GM18526 (cell line): ENCODE measurements around the gene PRKCA.

Experiments
- POLR2A ChIP-seq: IDR thresholded peaks from 3 replicates; pipeline ENCODE4 v1.6.1; 2011; ENCODE audit not compliant: insufficient read length; ENCODE audit errors: extremely low read depth

PRKCA gene

DNA sequence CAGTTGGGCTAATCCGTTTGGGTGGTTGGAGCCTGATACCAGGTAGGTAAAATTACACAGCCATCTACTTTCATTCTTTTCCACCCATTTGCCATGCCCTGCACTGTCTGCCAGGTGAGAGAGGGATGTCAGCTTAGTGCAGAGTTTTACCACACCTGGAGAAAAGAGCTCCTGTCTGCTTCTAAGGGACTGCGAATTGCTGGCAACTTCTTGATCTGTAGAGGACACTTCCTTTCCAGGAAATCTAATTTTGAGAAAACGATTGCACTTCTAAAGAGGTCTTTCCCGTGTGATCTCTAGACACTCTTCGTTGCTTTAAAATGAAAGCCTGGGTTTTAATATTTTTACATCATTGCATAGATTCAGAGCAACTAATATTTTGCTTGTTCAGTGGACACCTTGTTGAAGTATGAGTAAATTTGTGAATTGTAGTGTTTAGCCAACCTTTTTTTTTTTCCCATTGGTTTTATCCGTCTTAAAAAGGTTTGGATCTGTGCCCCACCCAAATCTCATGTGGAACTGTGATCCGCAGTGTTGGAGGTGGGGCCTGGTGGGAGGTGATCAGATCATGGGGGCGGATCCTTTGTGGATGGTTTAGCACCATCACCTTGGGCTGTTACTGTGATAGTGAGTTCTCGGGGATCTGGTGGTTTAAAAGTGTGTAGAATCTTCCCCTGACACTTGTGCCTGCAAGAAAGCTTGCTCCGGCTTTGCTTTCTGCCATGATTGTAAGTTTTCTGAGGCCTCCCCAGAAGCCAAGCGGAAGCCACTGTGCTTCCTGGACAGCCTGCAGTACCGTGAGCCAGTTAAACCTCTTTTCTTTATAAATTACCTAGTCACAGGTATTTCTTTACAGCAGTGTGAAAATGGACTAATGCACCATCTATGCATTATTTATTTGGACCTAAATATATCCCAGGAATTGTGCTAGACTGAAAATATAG is 104.6 kb downstream of the PRKCA start:
- TF ChIP-seq POLR2A, result no peak

DNA sequence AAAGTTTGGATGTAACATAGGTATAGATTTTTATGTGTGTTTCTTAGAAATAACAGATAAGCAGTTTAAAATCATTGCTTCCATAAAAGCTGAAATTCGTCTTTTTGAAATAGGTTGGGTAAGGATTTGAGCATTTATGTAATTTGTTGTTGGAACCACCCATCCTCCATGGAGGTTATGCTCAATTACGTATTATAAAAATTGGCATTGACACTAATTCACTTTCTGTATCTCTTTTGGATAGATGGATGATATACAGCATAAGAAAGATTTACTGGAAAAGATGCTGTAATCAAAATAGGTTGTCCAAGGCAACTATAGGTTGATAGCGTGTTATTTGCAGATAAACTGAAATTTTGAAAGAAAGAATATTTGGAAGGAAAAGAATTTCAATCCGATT is 105.5 kb downstream of the PRKCA start:
- TF ChIP-seq POLR2A, result no peak

DNA sequence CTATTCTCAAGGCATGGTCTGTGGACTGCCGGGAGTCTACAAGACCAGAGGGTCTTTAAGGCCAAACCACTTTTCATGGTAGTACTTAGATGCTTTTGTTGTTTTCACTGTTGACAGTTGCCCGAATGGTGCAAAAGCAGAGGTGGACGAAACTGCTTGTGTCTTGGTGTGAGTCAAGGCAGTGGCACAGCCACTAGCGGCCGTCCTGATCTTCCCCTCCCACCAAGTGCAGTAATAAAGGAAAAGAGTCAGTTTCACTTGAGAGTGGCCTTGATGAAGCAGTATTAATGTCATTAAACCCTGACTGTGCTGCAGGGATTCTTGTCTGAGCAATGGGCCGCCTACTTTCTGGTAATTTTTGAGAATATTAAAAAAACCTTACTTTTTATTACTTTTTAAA is 109.1 kb downstream of the PRKCA start:
- no peak for TF ChIP-seq POLR2A

DNA sequence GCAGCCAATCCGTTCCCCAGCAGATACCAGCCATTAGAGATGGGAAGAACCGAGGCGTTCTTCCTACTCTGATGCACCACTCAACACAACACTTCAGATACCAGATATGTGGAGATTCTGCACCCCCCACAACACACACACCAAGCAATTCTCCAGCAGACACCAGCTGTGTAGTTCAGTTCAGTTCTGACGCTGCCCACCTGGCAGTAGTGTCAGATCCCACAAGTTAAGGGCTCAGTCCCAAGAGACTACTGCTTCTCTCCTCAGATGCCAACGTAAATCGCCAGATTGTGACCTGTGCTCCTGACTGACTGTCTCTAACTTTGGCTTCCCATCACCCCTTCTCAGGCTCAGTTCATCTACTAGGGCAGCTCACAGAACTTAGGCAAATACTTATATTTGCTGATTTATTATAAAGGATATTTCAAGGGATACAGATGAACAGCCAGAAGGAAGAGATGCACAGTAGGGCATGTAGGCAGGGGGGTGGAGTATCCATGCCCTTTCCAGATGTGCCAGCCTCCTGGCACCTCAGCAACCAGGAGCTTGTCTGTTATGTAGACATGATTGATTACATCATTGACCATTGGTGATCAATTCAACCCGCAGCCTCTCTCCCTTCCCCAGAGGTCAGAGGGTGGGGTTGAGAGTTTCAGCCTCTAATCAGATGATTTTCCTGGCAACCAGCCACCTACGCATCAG is 110.6 kb downstream of the PRKCA start:
- no peak for TF ChIP-seq POLR2A

DNA sequence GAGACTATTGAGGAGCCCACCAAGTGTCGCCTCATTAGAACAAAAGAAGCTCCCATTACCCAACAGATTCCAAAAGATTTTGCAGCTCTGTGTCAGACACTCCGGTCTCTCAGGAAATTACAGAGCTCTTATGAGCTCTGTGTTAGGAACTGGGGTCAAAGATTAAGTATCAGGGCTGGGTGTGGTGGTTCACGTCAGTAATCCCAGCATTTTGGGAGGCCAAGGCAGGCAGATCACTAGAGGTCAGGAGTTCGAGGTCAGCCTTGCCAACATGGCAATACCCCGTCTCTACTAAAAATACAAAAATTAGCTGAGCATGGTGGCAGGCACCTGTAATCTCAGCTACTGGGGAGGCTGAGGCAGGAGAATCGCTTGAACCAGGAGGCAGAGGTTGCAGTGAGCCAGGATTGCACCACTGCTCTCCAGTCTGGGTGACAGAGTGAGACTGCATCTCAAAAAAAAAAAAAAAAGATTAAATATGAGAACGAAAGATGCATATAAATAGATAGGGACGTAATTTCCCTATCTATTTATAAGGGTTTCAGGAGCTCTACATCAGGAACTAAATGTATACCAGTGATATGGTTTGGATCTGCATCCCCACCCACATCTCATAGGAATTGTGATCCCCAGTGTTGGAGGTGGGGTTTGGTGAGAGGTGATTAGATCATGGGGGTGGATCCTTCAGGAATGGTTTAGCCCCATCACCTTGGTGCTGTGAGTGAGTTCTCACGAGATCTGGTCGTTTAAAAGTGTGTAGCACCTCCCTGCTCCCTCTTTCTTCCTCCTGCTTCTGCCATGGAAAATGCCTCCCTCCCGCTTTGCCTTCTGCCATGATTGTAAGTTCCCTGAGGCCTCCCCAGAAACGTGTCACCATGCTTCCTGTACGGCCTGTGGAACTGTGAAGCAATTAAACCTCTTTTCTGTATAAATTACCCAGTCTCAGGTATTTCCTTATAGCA is 111.4 kb downstream of the PRKCA start:
- TF ChIP-seq POLR2A, result no peak

DNA sequence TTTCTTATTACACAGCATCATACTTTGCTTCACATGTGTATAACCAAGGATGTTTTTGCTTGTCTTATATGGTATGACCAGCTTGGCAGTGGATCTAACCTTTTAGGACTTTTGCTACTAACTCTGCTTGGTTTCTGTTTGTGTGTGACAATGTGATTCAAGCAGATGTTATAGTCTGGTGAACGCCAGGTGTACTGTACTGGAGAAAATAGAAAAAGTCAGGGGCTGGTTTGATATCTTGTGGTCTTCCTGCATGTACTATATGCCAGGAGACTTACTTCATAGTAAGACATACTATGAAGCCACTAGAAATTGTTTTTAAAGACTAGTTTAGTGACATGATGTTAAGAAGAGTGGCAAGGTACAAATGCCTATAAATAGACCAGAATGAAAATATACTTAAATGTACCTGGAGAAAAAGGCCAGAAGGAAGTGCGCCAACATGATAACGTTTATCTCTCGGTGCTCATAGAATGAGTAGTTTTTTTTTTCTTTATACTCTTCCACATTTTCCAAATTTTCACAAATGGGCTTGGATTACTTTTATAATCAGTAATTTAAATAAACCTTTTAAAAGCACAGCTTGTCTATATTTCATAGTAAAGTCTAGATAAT is 112.3 kb downstream of the PRKCA start:
- TF ChIP-seq POLR2A, result no peak

DNA sequence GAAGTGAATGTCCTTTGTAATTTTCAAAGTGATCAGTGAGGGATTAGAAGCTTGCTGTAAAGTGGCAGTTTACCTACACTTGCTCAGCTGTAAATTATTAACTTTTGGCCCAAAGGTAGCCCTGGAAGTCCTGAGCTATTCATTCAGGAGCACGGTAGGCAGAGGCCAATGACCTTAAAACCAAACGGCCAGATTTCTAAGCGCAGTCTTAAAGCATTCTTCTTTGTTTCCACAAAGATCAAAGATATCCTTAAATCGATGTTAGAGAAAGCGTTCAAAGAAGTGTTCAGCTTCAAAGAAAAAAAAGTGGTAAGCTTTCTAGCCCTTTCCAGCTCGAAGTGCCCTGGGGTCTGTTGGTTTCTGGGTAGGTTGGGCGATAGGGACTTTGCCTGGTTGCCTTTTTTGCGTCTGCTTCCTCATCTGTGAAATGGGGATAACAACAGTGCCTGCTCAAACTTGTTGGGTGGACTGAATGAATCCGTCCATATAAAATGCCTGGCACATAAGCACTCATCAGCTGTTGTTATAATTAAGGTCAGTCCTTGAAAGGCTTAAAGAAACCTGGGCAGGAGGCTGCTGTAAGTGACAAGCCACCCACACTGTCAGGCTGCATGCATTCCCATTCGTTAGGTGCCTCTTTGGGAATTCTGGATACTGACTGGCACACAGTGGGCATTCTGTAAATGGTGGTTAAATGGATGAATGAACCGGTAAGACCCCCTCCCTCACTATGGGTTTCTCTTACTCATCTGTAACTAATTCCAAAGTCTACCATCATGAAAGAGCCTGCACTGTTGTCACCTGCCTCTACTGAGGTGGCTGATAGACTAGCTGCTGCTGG is 113.2 kb downstream of the PRKCA start:
- no peak for TF ChIP-seq POLR2A

DNA sequence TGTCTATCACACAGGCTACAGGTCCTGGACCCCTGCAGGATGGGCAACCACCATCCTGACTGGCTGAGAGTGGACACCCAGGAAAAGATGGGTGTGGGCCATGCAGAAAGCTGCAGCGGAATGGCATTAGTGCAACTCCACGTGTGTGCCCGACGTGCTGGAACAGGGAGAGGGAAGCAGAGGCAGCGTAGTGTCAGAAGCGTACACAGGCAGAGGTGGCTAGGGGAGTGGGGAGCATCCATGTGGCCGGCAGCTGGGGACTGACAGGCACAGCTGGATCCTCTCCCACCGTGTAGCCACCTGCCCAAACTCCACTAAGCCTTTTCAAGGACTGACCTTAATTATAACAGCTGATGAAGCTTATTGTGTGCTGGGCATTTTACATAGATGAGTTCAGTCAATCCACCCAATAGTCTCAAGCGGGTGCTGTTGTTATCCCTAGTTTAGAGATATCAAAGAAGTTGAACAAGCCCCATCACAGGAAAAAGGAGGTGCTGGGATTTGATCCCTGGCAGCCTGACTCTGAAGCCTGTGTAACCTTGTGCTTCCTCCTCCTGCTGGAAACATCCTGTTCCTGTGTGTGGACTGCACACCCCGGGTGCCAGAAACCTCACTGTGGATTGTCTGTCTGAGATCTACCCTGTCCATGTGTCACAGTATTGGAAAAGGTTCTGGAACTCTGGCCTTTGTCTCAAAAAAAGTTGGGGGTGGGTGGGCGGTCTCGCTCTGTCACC is 114.0 kb downstream of the PRKCA start:
- no peak for TF ChIP-seq POLR2A

DNA sequence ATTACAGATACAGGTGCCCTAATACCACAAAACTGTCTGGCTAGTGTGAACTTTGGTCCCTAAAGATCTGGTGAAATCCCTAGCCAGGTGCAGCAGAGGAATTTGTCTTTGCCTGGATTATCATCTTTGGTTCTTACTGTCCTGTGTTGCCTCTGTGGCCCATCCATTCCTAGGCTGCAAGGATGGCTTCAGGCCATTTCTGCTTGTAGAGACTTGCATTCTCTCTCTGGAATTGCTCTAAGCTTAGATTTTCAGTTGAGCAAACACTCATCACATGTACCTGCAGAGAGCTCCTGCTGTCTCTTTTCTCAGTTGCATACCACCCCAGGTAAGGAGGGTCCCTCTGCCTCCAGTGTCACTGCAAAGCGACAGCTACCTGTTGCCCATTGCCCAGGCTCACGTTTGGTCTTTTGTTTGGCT is 114.9 kb downstream of the PRKCA start:
- no peak for TF ChIP-seq POLR2A

DNA sequence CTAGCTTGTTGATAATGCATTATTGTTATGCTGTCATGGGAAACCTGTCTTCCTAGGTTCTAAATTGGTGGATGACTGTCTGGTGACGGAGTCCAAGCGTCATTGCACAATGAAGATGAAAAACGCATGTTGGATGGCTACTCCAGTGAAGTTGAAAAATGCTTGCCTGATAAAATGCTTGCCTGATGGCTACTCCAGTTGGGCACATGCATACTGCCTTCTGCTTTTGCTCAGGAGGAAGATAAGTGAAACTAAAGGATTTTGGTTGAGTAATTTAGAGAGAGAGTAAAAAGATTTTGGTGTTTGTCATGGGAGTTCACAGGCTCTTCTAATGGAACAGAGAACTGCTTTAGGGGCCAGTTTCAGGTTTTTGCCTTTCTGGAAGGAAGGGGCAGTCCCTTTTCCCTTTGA is 118.6 kb downstream of the PRKCA start:
- TF ChIP-seq POLR2A, result no peak

DNA sequence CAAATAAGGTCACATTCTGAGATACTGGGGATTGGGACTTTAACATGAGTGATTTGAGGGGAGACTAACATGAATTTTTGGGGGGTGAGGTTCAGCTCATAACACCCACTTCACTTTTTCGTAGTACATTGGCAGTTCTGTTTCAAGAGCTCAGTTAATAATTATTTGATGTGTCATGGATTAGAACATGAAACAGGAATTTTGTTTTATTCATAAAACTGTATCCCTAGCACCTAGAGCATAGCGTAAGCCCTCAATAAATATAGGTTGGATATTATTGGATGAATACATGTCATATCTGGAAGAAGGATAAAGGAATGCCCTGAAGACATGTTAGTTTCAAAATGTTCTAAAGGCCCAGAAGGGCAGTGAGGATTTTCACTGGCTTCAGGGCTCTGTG is 119.8 kb downstream of the PRKCA start:
- no peak for TF ChIP-seq POLR2A

DNA sequence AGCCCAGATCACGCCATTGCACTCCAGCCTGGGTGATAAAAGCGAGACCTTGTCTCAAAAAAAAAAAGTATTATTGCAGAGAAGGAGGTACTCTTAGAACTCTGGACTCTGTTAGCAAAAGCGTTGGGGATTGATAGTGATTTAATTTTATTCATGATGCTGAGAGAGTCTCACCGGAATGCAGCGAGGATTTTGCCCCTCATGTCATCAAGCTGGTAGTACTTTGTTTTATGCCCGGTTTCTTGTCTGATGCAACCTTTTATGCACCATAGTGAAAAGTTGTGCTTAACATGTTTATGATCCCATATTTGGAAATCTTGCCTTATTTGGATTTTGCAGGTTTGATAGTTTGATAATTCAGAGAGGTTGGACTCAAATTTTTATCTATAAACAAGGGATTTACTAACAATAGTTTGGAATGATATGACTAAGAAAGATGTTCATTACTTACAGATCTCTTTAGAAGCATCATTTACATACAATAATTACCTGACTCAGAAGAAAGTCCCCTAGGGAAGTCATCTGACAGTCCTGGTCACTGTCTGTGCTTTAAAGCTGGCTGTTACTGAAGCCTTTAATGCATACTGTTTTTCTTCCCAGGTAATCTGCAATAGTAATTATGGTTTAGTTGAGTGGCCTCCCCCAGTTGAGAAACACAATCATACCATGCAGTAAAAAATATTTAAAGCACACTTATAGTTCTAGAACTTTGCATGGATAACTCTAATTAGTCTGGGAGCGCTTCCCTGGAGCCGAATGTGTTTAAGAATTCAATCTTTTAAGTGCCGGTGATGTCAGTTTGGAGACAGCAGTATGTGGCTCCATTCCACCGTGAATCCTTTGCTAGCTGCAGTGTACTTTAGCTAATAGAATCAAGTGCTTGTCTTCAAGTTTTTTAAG is 120.9 kb downstream of the PRKCA start:
- TF ChIP-seq POLR2A, result no peak
